GM20431 (cell line): ENCODE measurements around the gene SELENOM.
"Not testable (repeated sequence)": the region's sequence is repeated elsewhere in the genome, so short reads cannot be mapped to it uniquely, and the experiment has no call there.

Experiments used
- in situ Hi-C: fragments of 300-500 bp; cut with MseI, MboI; formaldehyde crosslinking; loops from one replicate; pipeline ENCODE4 v1.15.0; 2020; ENCODE audit warnings: low sequenced_read_pairs; ENCODE audit not compliant: unreplicated experiment

The SELENOM gene

DNA sequence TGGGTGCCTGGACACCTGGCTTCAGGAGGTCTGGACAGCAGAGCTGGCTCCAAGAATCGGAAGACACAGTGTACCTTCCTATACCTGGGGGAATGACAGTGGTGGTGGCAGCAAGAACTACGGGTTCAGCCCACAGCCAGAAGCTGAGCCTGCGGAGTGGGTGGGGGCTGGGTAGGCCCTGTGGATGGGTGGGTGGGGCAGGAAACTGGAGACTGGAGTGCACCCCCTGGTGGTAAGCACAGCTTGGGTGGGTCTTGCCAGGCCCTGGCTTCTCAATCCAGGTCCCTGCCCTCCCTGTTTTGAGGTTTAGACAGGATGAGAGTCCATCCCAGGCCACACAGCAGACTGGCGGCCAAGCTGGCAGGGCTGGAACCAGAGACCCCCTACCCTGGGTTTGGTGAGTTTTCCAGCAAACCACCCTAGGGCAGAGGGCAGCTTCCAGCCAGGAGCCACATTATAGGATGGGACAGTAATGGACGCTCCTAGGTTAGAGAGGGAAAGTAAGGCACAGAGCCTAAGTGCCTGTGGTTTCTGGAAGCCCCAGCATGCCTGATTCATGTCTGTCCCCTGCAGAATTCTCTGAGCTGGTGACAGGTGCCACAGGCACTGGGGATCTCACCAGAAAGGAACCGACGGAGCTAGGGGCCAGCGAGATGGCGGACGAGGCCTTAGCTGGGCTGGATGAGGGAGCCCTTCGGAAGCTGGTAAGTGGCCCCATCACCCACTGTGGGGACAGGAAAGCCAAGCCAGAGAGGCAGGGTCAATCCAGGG lies 24.6 kb downstream of the SELENOM start:
- in situ Hi-C loops: loop anchor here (10.0 kb wide), 1 partner anchor 138 kb away; no protein-coding TSS in a partner anchor

DNA sequence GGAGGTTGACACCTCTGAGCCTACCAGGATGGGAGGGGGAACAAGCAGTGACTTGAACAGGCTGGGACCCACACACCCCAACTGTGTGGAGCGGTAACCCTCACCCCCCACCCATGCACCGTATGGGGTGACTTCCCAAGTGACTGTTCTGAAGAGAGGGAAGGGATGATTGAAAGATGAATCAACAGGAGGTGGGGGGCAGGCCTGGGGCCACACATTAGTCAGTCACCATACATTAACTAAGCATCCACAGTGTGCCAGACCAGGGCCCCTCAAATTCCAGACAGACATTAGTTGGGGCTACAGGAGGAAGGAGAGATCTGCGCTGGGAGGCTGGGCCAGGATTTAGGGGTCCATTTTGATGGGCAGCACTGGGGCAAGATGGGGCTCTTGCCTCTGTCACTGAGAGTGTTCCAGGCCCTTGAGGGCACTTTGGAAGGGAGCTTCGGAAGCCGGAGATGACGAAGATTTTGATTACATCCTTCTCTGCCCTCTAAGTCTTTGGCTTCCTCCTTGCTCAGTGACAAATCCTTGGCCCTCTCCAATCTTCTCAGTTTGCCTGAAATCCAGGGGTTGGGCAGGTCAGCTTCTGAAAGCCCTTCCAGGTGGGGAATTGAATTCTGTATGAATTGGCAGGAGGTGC lies 25.3 kb downstream of the SELENOM start:
- in situ Hi-C loops: loop anchor here (10.0 kb wide), 1 partner anchor 137 kb away; no protein-coding TSS in a partner anchor

DNA sequence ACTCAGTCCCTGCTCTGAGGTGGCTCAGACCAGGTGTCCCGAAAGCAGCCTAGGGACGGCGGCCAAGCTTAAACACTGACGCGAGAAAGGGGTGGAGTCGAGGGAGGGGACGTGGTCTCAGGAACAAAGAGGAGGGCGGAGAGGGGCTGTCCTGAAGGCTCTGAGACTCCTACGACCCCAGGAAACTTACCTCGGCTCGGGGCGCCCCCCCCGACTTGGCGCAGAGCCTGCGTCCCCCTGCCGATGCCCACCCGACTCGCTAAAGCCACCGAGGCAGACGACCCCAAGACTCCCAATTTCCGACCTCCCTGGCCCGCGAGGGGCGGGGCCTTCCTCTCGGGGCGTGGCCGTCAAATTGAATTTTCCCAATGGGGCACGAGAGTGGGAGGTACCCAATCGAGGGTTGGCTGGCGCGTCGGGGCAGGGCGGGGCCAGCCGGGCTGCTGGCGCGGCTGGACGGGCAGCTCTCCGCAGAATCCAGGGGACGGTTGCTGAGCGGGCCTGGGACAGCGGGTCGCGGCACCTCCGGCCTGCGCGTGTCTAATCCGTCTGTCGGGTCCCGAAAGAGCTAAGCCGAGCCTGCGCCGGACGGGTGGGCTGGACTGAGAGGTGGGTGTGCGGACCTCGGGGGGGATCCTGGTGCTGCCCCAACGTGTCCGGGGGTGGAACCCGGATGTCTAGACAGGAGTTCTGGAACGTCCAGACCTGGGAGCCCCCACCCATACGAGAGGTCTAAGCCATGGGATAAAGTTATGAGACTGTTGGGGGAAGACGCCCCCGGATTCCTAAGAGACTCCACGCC lies 26.3 kb downstream of the SELENOM start, which contains the start of gene SMTN:
SMTN (plus strand) TSS at position 471 of the 802 bp plus-strand sequence. CDS start 1,941 bp downstream, outside the sequence.
- in situ Hi-C loops: loop anchor here (10.0 kb wide), 1 partner anchor 136 kb away; no protein-coding TSS in a partner anchor

DNA sequence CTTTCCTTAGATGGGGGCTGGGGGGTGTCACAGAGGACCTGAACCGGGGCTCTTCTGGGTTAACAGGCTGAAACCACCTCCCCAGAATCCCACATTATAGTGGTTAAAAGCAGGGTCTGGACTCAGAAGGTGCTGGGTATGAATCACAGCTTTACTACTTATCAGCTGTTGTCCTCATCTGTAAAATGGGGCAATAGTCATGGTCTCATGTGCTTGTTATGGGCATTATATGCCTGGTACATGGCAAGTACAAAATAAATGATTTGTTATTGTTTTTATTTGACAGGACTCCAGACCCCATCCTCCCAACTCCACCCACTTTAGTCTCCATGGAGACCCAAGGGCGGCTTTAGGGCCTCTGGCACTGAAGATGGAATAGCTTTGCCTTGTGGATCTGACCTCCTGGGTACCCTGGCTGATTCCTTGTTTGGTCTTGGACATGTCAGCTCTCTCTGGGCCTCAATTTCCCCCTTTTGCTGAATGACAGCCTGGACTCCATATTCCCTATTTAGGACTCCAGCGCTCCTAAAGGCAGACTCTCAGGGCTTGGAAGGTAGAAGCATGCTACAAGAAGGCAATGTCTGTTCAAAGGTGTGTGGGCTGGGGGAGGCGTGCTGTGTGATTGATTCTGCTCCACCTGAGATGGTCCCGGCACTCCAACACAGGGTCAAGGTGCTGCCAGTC lies 27.1 kb downstream of the SELENOM start:
- in situ Hi-C loops: loop anchor here (10.0 kb wide), 1 partner anchor 136 kb away; no protein-coding TSS in a partner anchor

DNA sequence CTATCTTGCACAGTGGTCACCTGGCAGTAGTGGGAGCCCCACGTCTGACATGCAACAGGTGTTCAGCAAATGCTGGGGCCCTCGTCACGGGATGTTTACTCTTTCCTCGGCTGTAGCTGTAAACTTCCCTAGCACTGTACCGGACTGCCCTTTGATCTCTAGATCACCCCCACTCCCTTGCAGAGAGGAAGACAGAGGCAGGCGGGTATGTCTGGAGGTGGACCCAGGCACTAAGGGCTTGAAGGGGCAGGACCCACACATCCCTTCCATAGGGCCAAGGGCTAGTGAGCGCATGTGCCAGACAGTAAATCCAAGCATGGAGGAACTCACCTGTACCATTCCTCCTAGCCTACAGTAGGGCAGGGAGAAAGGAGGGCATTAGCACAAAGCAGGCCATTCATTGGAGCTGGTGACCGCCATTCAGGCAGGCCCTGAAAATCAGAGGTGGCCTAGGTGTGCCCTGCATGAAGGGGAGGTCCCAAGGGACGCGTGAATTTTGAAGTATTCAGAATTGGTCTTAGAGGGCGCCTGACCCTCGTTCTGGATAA lies 28.2 kb downstream of the SELENOM start:
- in situ Hi-C loops: no loop called here

DNA sequence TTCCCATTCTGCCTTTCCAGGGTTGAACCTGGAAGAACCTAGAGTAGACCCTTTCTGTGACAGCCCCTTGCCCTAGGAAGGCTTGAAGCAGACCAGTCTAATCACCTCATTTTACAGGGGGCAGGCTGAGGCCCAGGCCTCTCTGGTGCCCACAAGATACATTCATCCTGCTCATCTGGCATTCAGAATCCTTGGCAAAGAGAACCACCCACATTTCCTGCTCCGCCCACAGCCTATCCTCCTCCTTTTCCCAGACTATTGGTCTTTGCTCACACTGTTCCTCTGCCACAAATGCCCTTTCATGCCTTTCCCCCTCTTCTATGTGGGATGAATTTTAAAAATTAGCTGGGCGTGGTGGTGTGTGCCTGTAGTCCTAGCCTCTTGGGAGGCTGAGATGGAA lies 29.0 kb downstream of the SELENOM start:
- in situ Hi-C loops: not testable (repeated sequence)

DNA sequence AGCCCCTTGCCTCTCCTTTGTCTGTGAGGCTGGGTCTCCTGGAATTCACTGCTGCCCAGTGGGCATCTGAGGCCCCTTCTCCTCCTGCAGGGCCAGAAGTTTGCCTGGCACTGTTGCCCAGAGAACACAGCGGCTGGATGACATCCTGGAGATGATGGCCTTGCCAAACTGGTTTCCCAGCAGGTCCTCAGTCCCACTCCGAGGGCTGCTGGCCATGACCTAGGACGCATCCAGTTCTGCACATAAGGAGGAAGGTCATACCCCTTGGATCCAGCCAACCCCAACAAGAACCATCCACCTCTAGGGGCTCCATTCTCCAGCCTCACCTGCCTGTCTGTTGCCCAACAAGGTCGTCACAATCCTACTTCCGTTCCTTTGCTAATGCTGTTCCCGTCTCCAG lies 29.7 kb downstream of the SELENOM start:
- in situ Hi-C loops: no loop called here

DNA sequence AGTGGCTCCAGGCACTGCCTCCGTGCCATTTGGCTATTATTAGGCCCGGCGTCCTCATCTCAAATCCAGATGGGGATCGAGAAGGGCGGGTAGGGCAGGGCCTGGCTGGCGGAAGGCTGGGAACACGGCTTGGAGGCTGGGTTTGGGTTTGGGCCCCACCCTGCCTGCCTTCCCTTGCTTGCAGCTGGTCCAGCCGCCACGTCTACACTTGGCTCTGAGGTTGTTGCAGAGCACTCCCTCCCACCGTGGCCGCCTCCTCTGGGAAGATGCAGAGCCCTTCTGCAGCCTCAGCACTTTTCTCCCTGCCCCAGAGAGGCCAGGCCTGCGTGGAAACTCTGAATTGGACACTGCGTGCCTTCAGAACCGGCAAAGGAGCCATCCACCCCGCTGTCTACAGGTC lies 31.4 kb downstream of the SELENOM start:
- in situ Hi-C loops: no loop called here

DNA sequence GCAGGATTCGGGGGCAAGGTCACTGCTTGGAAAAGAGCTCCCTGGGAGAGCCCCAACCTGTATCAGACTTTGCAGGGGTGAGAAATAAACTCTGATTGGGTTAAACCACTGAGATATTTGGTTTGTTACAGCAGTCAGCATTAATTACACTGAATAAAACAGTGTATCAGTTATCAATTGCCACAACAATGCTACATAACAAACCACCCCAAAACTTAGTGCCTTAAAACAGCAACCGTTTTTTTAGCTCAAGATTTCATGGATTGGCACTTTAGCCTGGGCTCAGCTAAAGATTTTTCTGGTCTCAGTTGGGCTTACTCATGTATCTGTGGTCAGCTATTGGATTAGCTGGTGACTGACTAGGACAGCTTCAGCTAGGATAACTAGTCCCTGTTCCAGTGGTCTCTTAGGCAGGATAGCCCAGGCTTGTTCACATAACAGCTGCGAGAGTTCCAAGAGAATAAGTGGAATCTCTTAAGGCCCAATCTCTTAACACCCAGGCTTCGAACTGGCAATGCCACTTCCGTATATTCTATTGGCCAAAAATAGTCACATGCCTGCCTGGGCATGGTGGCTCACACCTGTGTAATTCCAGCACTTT lies 33.7 kb downstream of the SELENOM start:
- in situ Hi-C loops: not testable (repeated sequence)

DNA sequence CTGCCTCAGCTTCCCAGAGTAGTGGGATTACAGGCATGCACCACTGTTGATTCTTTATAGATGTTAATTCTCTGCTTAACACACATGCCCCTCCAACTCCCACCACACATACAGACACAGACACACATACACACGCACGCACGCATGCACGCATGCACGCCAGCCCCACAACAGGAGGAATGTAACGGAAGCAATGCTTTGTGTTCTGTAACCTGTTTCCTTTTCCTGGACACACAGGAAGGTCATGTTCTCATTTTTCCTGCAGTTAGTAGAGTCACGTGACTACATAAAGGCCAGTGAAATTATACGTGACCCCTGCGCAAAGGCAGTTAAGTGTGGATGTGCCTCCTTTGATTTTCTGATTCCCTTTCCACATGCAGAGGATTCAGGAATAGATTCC lies 34.2 kb downstream of the SELENOM start:
- in situ Hi-C loops: not testable (repeated sequence)

DNA sequence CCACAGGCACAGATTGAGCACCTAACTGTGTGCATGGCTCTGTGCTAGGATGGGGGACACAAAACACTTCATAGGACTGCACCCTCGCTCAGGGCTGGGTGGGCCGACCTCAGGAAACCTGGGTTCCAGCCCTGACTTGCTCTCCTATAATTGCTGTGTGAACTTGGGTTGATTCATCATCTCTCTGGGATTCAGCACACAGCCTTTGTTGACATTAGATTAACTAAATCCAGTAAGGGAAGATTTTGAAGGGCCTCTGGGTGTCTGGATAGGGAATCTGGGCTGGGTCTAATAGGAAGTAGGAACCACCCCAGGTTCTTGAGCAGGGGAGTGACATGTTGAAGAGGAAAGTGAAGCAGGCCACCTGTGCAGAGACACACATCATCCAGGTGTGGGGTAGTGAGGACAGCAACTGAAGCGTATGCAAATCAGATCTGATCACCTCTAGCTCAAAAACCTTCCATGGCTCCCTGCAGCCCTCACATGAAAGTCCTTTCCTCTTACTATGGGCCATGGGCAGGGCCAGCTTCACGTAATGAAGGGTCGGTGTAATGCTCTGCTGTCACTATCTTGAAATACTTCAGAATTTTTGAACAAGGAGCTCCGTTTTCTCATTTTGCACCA lies 37.6 kb downstream of the SELENOM start:
- in situ Hi-C loops: not testable (repeated sequence)

DNA sequence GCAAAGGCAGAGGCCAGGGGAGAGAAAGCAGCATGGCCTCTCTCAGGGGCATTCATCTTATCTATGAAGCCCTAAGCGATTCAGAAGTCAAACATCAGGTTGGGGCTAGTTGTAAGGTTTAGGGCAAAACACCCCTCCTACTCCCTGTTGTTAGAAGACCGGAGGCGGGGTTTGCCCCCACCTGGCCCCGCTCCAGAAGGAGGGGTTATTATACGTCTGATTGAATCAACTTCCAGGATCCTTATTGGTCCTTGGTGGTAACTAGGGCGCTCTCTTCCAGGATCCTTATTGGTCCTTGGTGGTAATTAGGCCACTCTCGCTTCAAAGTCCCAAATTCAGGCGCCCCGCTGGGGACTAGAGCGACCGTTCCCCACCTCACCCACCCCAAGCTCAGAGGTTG lies 38.4 kb downstream of the SELENOM start:
- in situ Hi-C loops: no loop called here

DNA sequence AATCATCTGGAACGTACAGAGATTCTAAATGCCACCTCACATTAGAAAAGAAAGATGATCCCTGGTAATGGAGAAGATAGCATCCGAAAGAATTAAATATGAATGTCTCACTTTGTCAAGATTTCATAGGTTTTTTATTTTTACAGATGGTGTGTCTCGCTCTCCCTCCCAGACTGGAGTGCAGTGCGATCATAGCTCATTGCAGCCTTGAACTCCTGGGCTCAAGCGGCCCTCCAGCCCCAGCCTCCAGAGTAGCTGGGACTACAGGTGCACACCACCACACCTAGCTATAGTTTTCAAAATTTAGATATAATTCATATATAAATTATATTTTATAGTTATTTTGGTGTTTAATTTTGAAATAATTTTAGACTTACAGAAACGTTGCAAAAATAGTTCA lies 43.0 kb downstream of the SELENOM start:
- in situ Hi-C loops: no loop called here

DNA sequence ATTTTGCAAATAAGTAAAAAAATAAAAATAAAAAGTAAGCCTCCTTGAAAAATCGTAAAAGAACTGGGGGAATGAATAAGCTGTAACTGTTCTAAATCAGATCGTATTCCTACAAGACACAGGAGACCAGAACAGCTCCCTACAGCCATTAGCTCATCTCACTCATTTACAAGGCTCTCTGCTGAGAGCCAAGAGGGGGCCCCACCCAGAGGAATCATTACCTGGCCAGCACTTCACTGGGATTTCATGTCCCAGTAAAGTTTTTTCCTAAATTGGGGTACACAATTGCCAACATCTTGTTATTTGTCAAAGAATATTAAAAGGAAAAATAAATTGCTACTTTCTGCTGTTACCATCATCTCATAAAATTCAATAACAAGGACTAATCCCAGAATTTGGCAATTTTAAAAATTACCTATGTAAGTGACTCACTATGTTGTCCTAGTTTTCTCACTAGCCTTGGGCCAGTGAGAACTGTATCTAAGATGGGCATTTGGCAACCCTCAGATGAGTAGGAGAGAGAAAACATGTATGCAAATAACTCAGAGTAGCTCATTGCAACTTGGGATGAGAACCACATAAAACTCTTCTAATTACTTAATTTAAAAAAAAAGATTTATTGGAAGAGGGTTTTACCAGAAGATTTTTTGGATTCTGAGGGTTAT lies 44.7 kb downstream of the SELENOM start:
- in situ Hi-C loops: no loop called here

DNA sequence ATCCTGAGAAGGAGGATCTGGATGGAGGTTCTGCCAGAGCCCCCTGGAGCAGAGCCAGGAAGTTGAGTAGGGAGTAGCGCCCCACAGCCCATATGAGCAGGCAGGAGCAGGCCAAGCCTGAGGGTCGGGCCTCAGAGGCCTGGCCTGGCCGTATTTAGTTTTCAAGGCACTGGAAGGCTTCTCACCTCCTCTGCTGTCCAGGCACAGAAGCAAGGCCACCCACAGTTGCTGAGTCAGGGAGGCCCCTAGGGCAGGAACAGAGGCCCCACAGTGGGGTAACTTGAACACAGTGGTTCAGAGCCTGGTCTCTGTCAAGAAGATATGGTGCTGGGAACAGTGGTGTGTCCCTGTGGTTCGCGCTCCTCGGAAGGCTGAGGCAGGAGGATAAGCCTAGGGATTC lies 47.7 kb downstream of the SELENOM start:
- in situ Hi-C loops: not testable (repeated sequence)

DNA sequence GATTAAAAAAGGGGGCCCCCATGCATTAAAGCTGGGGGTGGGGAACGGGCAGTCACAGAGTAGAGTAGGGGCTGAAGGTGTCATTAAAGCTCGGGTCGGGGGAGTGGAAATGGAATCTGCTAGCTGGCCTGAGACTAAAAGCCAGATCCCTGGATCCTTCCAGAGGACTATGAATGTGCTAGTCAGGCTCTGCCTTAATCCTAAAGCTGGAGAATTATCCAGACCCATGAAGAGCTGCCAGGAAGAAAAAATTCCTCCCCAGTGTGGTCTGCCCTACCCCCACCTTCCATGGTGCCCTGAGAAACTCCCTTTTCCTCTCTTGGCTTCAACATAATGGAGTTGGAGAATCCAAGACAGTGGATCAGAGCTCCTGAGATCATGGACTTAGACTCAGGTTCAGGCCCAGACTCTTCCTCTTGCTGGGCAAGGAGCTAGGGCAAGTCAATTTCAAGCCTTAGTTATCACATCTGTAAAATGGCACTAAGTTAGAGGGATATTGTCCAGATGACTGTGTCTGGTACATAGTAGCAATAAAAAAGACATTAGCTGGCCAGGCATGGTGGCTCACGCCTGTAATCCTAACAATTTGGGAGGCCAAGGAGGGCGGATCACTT lies 50.3 kb downstream of the SELENOM start:
- in situ Hi-C loops: no loop called here

DNA sequence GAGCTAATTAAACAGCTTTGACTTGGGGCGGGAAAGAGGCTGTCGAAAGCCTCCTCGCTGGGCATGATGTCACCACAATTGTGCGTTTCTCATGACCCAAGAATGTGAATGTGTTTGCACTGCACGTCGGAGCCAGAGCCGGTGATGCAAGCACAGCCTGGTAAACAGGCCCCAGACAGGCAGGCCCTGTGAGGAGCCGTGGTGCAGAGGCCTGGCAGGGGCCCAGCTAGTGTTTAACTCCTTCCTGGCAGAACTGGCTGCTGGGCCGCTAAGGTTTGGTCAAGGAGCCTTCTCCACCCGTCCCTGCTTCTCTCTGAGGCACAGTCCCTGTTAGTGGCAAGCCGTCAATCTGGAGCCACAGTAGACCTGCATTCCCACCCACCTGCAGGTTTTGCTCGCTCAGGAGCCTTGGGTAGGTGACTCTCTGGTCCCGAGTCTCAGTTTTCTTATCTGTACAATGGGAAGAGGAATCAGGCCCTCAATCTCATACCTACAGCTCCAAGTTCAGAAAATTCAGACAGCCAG lies 51.7 kb downstream of the SELENOM start:
- in situ Hi-C loops: no loop called here
